A549 (cell line): ENCODE measurements around the gene XRCC5. TPM values are rescaled to one million over a fixed set of nuclear protein-coding genes. Genes with fewer than 3 reads are reported as not detected.

Source experiments
- ATAC-seq, 2 experiments: fragments of 200-7000 bp in 1 of 2; fragments of >200 bp in 1 of 2; cut with Nextera tagmentation in 1 of 2; cut with Tn5 transposase in 1 of 2; 3 replicates each; pipeline versions ENCODE4 v1.8.0 to v1.9.1; 2018 to 2020; ENCODE audit warnings: mild to moderate bottlenecking in 1 of 2, moderate library complexity in 1 of 2
- CTCF ChIA-PET: fragments of 300-600 bp; sonication (Branson Sonifier 250); formaldehyde crosslinking; extraction: SDS; loops from one replicate; lab custom pipeline; 2021; ENCODE audit warnings: antibody characterized with exemption, inconsistent platforms; lab: Yijun Ruan, JAX
- POLR2A ChIA-PET: fragments of 350-600 bp; formaldehyde crosslinking; extraction: SDS; loops from one replicate; lab custom pipeline; 2021; ENCODE audit warnings: antibody characterized with exemption, inconsistent platforms; lab: Yijun Ruan, JAX
- DNase-seq, 2 experiments: peaks; one replicate each; pipeline versions ENCODE4 v3.0.0 to v3.0.0-alpha.2; 2011 to 2016; ENCODE audit warnings: low read depth in 1 of 2, low spot score in 1 of 2
- FAIRE-seq: peaks from 2 replicates; lab custom pipeline; 2011; peaks lifted over from hg19 to GRCh38; lab: Jason Lieb, UNC
- H3K27ac ChIP-seq, 2 experiments: fragments of >200 bp; sonication (Bioruptor Twin); formaldehyde crosslinking; 3 replicates each; pipeline ENCODE4 v1.5.1; 2016 to 2017
- H3K4me1 ChIP-seq: fragments of >200 bp; sonication (Bioruptor Twin); formaldehyde crosslinking; 3 replicates; pipeline ENCODE4 v1.6.1; 2016
- H3K4me2 ChIP-seq: fragments of >200 bp; sonication (Bioruptor Twin); formaldehyde crosslinking; 3 replicates; pipeline ENCODE4 v1.6.1; 2016
- H3K4me3 ChIP-seq: fragments of >200 bp; sonication (Bioruptor Twin); formaldehyde crosslinking; 3 replicates; pipeline ENCODE4 v1.5.1; 2016
- H3K9me3 ChIP-seq: fragments of >200 bp; sonication (Bioruptor Twin); formaldehyde crosslinking; 3 replicates; pipeline ENCODE4 v1.6.1; 2016
- CBX2 ChIP-seq: fragments of 200-600 bp; sonication (generic); IDR thresholded peaks from 2 replicates; pipeline ENCODE4 v1.6.1; 2016; ENCODE audit warnings: low read depth, mild to moderate bottlenecking, borderline replicate concordance
- CBX8 ChIP-seq: fragments of 200-600 bp; sonication (generic); IDR thresholded peaks from 2 replicates; pipeline ENCODE4 v1.6.1; 2016
- CHD2 ChIP-seq: fragments of 150-350 bp; IDR thresholded peaks from 2 replicates; pipeline ENCODE4 v1.6.1; 2014; ENCODE audit warnings: low read length; ENCODE audit not compliant: partially characterized antibody
- CTCF ChIP-seq: fragments of >200 bp; sonication (Bioruptor Twin); formaldehyde crosslinking; IDR thresholded peaks from 3 replicates; pipeline ENCODE4 v1.5.1; 2016
- EHF ChIP-seq: fragments of 250-450 bp; sonication (Bioruptor Pico); IDR thresholded peaks from 2 replicates; pipeline ENCODE4 v1.5.0; 2020; ENCODE audit warnings: mild to moderate bottlenecking
- EHMT2 ChIP-seq: fragments of 200-600 bp; sonication (generic); IDR thresholded peaks from 2 replicates; pipeline ENCODE4 v1.6.1; 2016; ENCODE audit warnings: antibody characterized with exemption, low read depth, mild to moderate bottlenecking, moderate library complexity
- ELK1 ChIP-seq: fragments of 150-350 bp; IDR thresholded peaks from 2 replicates; pipeline ENCODE4 v1.6.1; 2014; ENCODE audit warnings: low read depth, mild to moderate bottlenecking, low read length
- FOSL2 ChIP-seq, 2 experiments: fragments of 450-650 bp in 1 of 2; fragments of >200 bp in 1 of 2; sonication (Bioruptor Twin) in 1 of 2; formaldehyde crosslinking; IDR thresholded peaks; 2 replicates each; pipeline versions ENCODE4 v1.5.0 to v1.6.1; 2016 to 2020; ENCODE audit warnings: mild to moderate bottlenecking in 1 of 2, moderate library complexity in 1 of 2
- GATA3 ChIP-seq: IDR thresholded peaks from 2 replicates; pipeline ENCODE4 v1.6.1; 2012; ENCODE audit warnings: borderline replicate concordance
- HEYL ChIP-seq: fragments of 250-450 bp; sonication (Bioruptor Pico); IDR thresholded peaks from 2 replicates; pipeline ENCODE4 v1.8.0; 2021; ENCODE audit warnings: mild to moderate bottlenecking, moderate library complexity
- HOXB13 ChIP-seq: fragments of 250-450 bp; sonication (Bioruptor Pico); IDR thresholded peaks from 2 replicates; pipeline ENCODE4 v1.5.0; 2020; ENCODE audit warnings: low read depth, mild to moderate bottlenecking, moderate library complexity
- HOXB5 ChIP-seq: fragments of 250-450 bp; sonication (Bioruptor Pico); IDR thresholded peaks from 2 replicates; pipeline ENCODE4 v1.5.0; 2020; ENCODE audit warnings: mild to moderate bottlenecking, moderate library complexity
- JUN ChIP-seq, 2 experiments: fragments of >200 bp; sonication (Bioruptor Twin); formaldehyde crosslinking; IDR thresholded peaks; 2 replicates in 1 of 2; 3 replicates in 1 of 2; pipeline ENCODE4 v1.6.1; 2016 to 2017
- JUNB ChIP-seq: fragments of >200 bp; sonication (Bioruptor Twin); formaldehyde crosslinking; IDR thresholded peaks from 2 replicates; pipeline ENCODE4 v1.6.1; 2016
- KDM5A ChIP-seq: fragments of 200-600 bp; sonication (generic); IDR thresholded peaks from 2 replicates; pipeline ENCODE4 v1.6.1; 2016; ENCODE audit warnings: antibody characterized with exemption, mild to moderate bottlenecking
- MAFK ChIP-seq: fragments of 450-650 bp; IDR thresholded peaks from 2 replicates; pipeline ENCODE4 v1.6.1; 2014; ENCODE audit not compliant: partially characterized antibody
- MAX ChIP-seq: IDR thresholded peaks from 2 replicates; pipeline ENCODE4 v1.6.1; 2012
- MAZ ChIP-seq: fragments of 150-350 bp; IDR thresholded peaks from 2 replicates; pipeline ENCODE4 v1.6.1; 2014; ENCODE audit warnings: antibody characterized with exemption, low read depth, low read length, borderline replicate concordance
- POLR2A ChIP-seq: IDR thresholded peaks from 2 replicates; pipeline ENCODE4 v1.6.1; 2012; ENCODE audit warnings: mild to moderate bottlenecking, low read length
- POLR2AphosphoS2 ChIP-seq: conservative IDR thresholded peaks from 2 replicates; pipeline ENCODE4 v1.6.1; 2012; ENCODE audit warnings: low read length, improper control_type of control experiment, inconsistent platforms
- RARB ChIP-seq: fragments of 250-450 bp; sonication (Bioruptor Pico); IDR thresholded peaks from 2 replicates; pipeline ENCODE4 v1.8.0; 2021; ENCODE audit warnings: mild to moderate bottlenecking, moderate library complexity
- RCOR1 ChIP-seq: fragments of 150-350 bp; IDR thresholded peaks from 2 replicates; pipeline ENCODE4 v1.6.1; 2014; ENCODE audit warnings: antibody characterized with exemption, low read length, low read depth
- TP53 ChIP-seq: fragments of 250-450 bp; sonication (Bioruptor Pico); IDR thresholded peaks from 2 replicates; pipeline ENCODE4 v1.5.0; 2021; ENCODE audit warnings: mild to moderate bottlenecking, moderate library complexity
- ZC3H11A ChIP-seq: fragments of 450-650 bp; IDR thresholded peaks from 2 replicates; pipeline ENCODE4 v1.6.1; 2014; ENCODE audit warnings: antibody characterized with exemption, mild to moderate bottlenecking
- ZFP36 ChIP-seq: fragments of 450-650 bp; IDR thresholded peaks from 2 replicates; pipeline ENCODE4 v1.6.1; 2014; ENCODE audit warnings: borderline replicate concordance; ENCODE audit not compliant: partially characterized antibody
- ZNF302 ChIP-seq: fragments of 250-450 bp; sonication (Bioruptor Pico); IDR thresholded peaks from 2 replicates; pipeline ENCODE4 v1.9.0; 2021; ENCODE audit warnings: inconsistent platforms, mild to moderate bottlenecking, moderate library complexity
- WGBS: methylation state at CpG from one replicate; pipeline ENCODE4 v1.1.6; 2017; ENCODE audit errors: missing lambda C conversion rate; 5-methylcytosine and 5-hydroxymethylcytosine counted together
- polyA plus RNA-seq, 4 experiments: library from polyadenylated mRNA; depleted of rRNA in 3 of 4; stranded (reverse); fragments of >200 nt; fragmentation: RNase III in 1 of 4; extraction: RNeasy Plus Mini Kit Qiagen cat#74134 plus additional on column Dnase treatment in 1 of 4; gene quantifications; 2 replicates in 3 of 4; 3 replicates in 1 of 4; pipeline ENCODE4 v1.2.3, GENCODE V29; 2011 to 2017
- TF ChIP-seq, protein P1 (sequence below): fragments of >200 bp; sonication (Bioruptor Twin); formaldehyde crosslinking; IDR thresholded peaks from 3 replicates; pipeline ENCODE4 v1.6.1; 2016

The XRCC5 gene
- polyA plus RNA-seq, 2 of the 4 experiments (the other 2 are of a cell fraction) = 217 to 430 TPM

DNA sequence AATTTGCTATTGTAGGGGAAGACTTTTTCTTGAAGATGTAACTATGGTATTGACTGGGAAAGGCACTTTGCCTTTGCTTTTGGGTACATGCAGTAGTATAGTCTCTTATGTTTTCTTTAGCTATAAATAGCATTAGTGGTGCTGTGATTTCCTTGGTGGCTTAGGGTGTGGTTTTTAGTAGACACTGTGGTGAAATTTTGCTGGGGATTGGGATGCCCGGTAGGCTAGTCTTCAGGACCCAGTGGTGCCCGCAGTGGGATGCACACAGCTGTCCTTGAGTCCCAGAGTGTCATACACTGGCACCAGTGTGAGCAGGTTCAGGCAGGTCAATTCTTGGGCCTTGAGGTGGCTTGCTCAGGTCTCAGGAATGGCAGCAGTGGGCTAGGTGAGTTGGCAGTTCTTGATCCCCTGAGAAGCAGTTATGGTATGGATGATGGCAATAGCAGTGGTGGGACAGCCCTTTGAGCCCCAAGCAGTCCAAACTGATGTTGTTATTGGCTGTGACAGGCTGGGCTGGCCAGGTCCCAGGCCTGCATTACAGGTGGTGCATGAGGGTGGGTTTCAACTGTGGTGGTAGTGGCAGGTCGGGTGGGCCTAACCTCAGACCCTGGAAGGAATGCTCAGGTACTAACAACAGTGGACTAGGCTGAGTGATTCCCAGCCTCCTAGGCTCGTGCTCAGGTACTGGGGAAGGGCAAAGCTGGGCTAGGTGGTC, 124.3 kb downstream of the XRCC5 start:
- no peaks in the 10 kb centered on the region for H3K4me1 ChIP-seq
- ATAC-seq (no peak), DNase-seq (no peak), FAIRE-seq (no peak)
- CTCF ChIA-PET = no interaction called here
- WGBS = 44% methylated on average over 4 of the region's 4 CpGs
- no peak overlapping the region for H3K4me3 ChIP-seq
- H3K4me2 ChIP-seq = no peak overlapping the region
- no peak overlapping the region for H3K27ac ChIP-seq
- H3K9me3 ChIP-seq = peaks cover 19% of the 10 kb centered on the region; the same call in 2 of the 3 replicates
- TF ChIP-seq HOXB13 (CRISPR knock-in tag) (no peak), POLR2AphosphoS2 (no peak), RARB (CRISPR knock-in tag) (no peak), ELK1 (no peak), ZNF302 (CRISPR knock-in tag) (no peak), EHMT2 (no peak), MAZ (no peak), CTCF (no peak), FOSL2 (IDR thresholded peaks at IDR 0.05) (no peak), FOSL2 (CRISPR knock-in tag; IDR thresholded peaks at IDR 0.05) (no peak), MAX (no peak), JUNB (no peak)
- TF ChIP-seq, protein P1, sequence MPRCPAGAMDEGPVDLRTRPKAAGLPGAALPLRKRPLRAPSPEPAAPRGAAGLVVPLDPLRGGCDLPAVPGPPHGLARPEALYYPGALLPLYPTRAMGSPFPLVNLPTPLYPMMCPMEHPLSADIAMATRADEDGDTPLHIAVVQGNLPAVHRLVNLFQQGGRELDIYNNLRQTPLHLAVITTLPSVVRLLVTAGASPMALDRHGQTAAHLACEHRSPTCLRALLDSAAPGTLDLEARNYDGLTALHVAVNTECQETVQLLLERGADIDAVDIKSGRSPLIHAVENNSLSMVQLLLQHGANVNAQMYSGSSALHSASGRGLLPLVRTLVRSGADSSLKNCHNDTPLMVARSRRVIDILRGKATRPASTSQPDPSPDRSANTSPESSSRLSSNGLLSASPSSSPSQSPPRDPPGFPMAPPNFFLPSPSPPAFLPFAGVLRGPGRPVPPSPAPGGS = no peak
- POLR2A ChIA-PET = no interaction called here

GRCh38 chr2:216234106-216234505, 125.0 kb downstream of the XRCC5 start:
- no peaks in the 10 kb centered on the region for H3K4me1 ChIP-seq
- ATAC-seq (no peak), DNase-seq (no peak), FAIRE-seq (no peak)
- TF ChIP-seq POLR2A (no peak), CBX2 (no peak)
- H3K4me2 ChIP-seq = no peak overlapping the region
- H3K9me3 ChIP-seq = peaks cover 19% of the 10 kb centered on the region; the same call in 2 of the 3 replicates
- WGBS = 82% methylated on average over 3 of the region's 3 CpGs
- no peak overlapping the region for H3K4me3 ChIP-seq
- POLR2A ChIA-PET = no interaction called here
- H3K27ac ChIP-seq = no peak overlapping the region
- CTCF ChIA-PET = no interaction called here

GRCh38 chr2:216235462-216235861, 126.3 kb downstream of the XRCC5 start:
- FAIRE-seq (no peak), DNase-seq (no peak), ATAC-seq (no peak)
- peaks cover 19% of the 10 kb centered on the region; the same call in 2 of the 3 replicates for H3K9me3 ChIP-seq
- ChIA-PET POLR2A (no interaction called here), CTCF (no interaction called here)
- TF ChIP-seq ZFP36 (no peak), RCOR1 (no peak), HOXB5 (CRISPR knock-in tag) (no peak), GATA3 (no peak), ZNF302 (CRISPR knock-in tag) (no peak), CBX8 (no peak), CTCF (no peak), EHF (CRISPR knock-in tag) (no peak), CHD2 (no peak), JUNB (no peak), JUN (IDR thresholded peaks at IDR 0.05) (no peak), TP53 (no peak), HEYL (no peak), ZC3H11A (no peak), MAFK (no peak), KDM5A (no peak)
- no peak overlapping the region for H3K4me3 ChIP-seq
- H3K27ac ChIP-seq = no peak overlapping the region
- WGBS = 41% methylated on average over 2 of the region's 2 CpGs
- no peaks in the 10 kb centered on the region for H3K4me1 ChIP-seq
- no peak overlapping the region for H3K4me2 ChIP-seq
